ENCODE measurements around the gene IL20. TPM values are rescaled to one million over a fixed set of nuclear protein-coding genes. Genes with fewer than 3 reads are reported as not detected.

The IL20 gene
- total and polyA plus RNA-seq, 10 of the 15 experiments (the other 5 are each of a cell fraction or from before 2014, with no cell fraction given): 0.08 to 0.13 TPM; not detected in 8

GRCh38 chr1:206842854-206843253 is 22.6 kb upstream of the IL20 start:
- BruUV-seq (replicated peaks): no TSS peak
- no peak overlapping the region for H3K27ac ChIP-seq (ENCODE audit: control insufficient read depth, insufficient read depth)
- H3K4me3 ChIP-seq: no peak overlapping the region
- ChIA-PET SMC1A (ENCODE audit: uncharacterized antibody, unreplicated experiment) (interaction anchor here (0.6 to 2.1 kb wide), 4 partner anchors 8 to 59 kb away, joined by 3 to 6 read pairs (median 4); no protein-coding TSS in a partner anchor), RAD21 (ENCODE audit: unreplicated experiment) (interaction anchor here (0.9 kb wide), 1 partner anchor 33 kb away, joined by 3 read pairs; no protein-coding TSS in a partner anchor), CTCF (interaction anchor here (0.8 to 3.1 kb wide), 3 partner anchors 13 to 139 kb away, joined by 3 to 9 read pairs (median 4); no protein-coding TSS in a partner anchor), POLR2A (no interaction called here)
- intact Hi-C loops (cut with micrococcal nuclease; ENCODE audit: unreplicated experiment): no loop called here
- no peaks in the 10 kb centered on the region for H3K79me2 ChIP-seq (ENCODE audit: control insufficient read depth, insufficient read depth, low read length)
- in situ Hi-C loops (cut with MboI): no loop called here
- no peaks in the 10 kb centered on the region for H3K4me1 ChIP-seq (ENCODE audit: control insufficient read depth, insufficient read depth, low read length)
- no peaks in the 10 kb centered on the region; a peak in 1 of 4 replicates for H3K27me3 ChIP-seq (replicated peaks in 1 of 2; ENCODE audit: control insufficient read depth in 2 of 2, insufficient read depth in 2 of 2, low read length in 1 of 2)
- H3K9me3 ChIP-seq (replicated peaks; ENCODE audit: control insufficient read depth, insufficient read depth, low read length): no peaks in the 10 kb centered on the region
- FAIRE-seq (no peak), ATAC-seq (no peak), DNase-seq (ENCODE audit: low read depth, low spot score) (no peak)
- no peak overlapping the region for H3K4me2 ChIP-seq (ENCODE audit: control insufficient read depth, insufficient read depth)
- TF ChIP-seq RFX5 (IDR thresholded peaks at IDR 0.05; ENCODE audit: low read depth, low read length): no peak
- no peak for TF ChIP-seq RAD21 (IDR thresholded peaks at IDR 0.05; ENCODE audit: insufficient read depth, low read depth, low read length)
- TF ChIP-seq ZNF217 (IDR thresholded peaks at IDR 0.05): no peak
- no peak overlapping the region for H3K9ac ChIP-seq (ENCODE audit: control insufficient read depth, insufficient read depth, low read length)
- H3K36me3 ChIP-seq (ENCODE audit: control insufficient read depth in 2 of 2, insufficient read depth in 2 of 2, low read length in 1 of 2): no peaks in the 10 kb centered on the region
- H4K20me1 ChIP-seq (ENCODE audit: control insufficient read depth, insufficient read depth): no peaks in the 10 kb centered on the region
- H2AFZ ChIP-seq (ENCODE audit: control insufficient read depth, low read depth, low read length): no peak overlapping the region

- no TSS peak for BruUV-seq (replicated peaks)
- ATAC-seq (no peak), FAIRE-seq (no peak), DNase-seq (ENCODE audit: low read depth, low spot score) (no peak)
- Histone ChIP-seq H2AFZ (ENCODE audit: control insufficient read depth, low read depth, low read length) (no peak overlapping the region), H3K9me3 (replicated peaks; ENCODE audit: control insufficient read depth, insufficient read depth, low read length) (no peaks in the 10 kb centered on the region), H3K4me2 (ENCODE audit: control insufficient read depth, insufficient read depth) (no peak overlapping the region), H3K79me2 (ENCODE audit: control insufficient read depth, insufficient read depth, low read length) (no peaks in the 10 kb centered on the region), H3K4me1 (ENCODE audit: control insufficient read depth, insufficient read depth, low read length) (no peaks in the 10 kb centered on the region), H3K4me3 (no peak overlapping the region), H4K20me1 (ENCODE audit: control insufficient read depth, insufficient read depth) (no peaks in the 10 kb centered on the region), H3K9ac (ENCODE audit: control insufficient read depth, insufficient read depth, low read length) (no peak overlapping the region), H3K27ac (ENCODE audit: control insufficient read depth, insufficient read depth) (no peak overlapping the region), H3K36me3 (ENCODE audit: control insufficient read depth in 2 of 2, insufficient read depth in 2 of 2, low read length in 1 of 2) (no peaks in the 10 kb centered on the region), H3K27me3 (replicated peaks in 1 of 2; ENCODE audit: control insufficient read depth in 2 of 2, insufficient read depth in 2 of 2, low read length in 1 of 2) (no peaks in the 10 kb centered on the region; a peak in 1 of 4 replicates)
- no peak for TF ChIP-seq ZBTB40 (IDR thresholded peaks at IDR 0.05; ENCODE audit: borderline replicate concordance)
- POLR2A ChIA-PET: no interaction called here
- 84% methylated on average over 4 of the region's 4 CpGs for WGBS (ENCODE audit: insufficient coverage, insufficient replicate concordance, low lambda C conversion rate, missing lambda C conversion rate)
- intact Hi-C loops (cut with micrococcal nuclease; ENCODE audit: unreplicated experiment): no loop called here
- RAD21 ChIA-PET (ENCODE audit: unreplicated experiment): no interaction called here
- CTCF ChIA-PET: interaction anchor here (1.5 to 3.3 kb wide), 3 partner anchors 34 to 139 kb away, joined by 4 to 14 read pairs (median 9); no protein-coding TSS in a partner anchor
- SMC1A ChIA-PET (ENCODE audit: uncharacterized antibody, unreplicated experiment): interaction anchor here (0.6 to 2.1 kb wide), 2 partner anchors 12 to 38 kb away, joined by 3 to 6 read pairs; no protein-coding TSS in a partner anchor
- in situ Hi-C loops (cut with MboI): no loop called here
Observed at GRCh38 chr1:206843626-206844025, 21.8 kb upstream of the IL20 start.

All from GM12878 (cell line).